GM12891 (cell line): Measurements from ENCODE around the gene ANKRD34A.

Experiments
- POLR2A ChIP-seq: IDR thresholded peaks from 2 replicates; pipeline ENCODE4 v1.6.1; 2011; ENCODE audit warnings: low read depth, low read length, control low read depth
- POLR2AphosphoS5 ChIP-seq: IDR thresholded peaks from 2 replicates; pipeline ENCODE4 v1.6.1; 2011; ENCODE audit warnings: low read depth, low read length, control low read depth
- SPI1 ChIP-seq: IDR thresholded peaks from 2 replicates; pipeline ENCODE4 v1.6.1; 2011; ENCODE audit warnings: low read depth, low read length, control low read depth
- TAF1 ChIP-seq: IDR thresholded peaks from 2 replicates; pipeline ENCODE4 v1.6.1; 2011; ENCODE audit warnings: low read depth, low read length, control low read depth

DNA sequence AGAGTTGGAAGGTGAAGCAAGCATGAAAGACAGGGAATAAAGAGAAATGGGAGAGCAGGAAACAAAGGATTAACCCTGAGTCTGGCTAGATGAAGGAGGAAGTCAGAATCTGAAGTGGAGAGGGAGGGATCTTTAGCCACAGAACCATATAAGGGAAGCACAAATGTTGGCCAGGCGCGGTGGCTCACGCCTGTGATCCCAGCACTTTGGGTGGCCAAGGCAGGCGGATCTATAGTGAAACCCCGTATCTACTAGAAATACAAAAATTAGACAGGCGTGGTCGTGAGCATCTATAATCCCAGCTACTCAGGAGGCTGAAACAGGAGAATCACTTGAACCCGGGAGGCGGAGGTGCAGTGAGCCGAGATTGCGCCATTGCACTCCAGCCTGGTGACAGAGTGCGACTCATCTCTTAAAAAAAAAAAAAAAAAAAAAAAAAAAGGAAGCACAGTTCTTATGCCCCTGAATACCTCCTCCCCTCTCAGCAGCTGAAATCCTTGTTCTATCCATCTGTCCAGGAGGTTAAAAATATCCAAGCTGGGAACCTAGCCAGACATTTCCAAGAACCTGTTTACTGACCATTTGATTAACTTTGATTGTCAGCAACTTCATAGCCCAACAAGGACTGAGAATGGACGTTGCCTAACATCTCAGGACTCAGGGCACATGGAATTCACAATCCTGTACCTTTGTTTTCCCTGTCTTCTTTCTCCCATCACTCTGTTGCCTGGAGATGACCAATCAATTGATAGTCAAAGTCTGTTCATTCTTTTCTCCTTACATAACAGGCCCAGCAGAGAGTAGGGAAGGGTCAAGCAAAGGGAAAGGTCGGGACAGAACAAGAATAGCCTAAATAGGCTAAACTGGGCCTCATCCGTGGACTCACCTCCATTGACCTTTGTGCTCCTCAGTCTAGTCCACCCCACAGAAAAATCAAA is 21.4 kb upstream of the ANKRD34A start:
- TF ChIP-seq POLR2AphosphoS5 (no peak), TAF1 (no peak), POLR2A (no peak), SPI1 (no peak)
